ENCODE data around the gene CAP2. TPM values are rescaled to one million over a fixed set of nuclear protein-coding genes. Genes with fewer than 3 reads are reported as not detected.

CAP2 gene
- total RNA-seq, 1 experiment from 2014 or later, result 11.5 TPM

DNA sequence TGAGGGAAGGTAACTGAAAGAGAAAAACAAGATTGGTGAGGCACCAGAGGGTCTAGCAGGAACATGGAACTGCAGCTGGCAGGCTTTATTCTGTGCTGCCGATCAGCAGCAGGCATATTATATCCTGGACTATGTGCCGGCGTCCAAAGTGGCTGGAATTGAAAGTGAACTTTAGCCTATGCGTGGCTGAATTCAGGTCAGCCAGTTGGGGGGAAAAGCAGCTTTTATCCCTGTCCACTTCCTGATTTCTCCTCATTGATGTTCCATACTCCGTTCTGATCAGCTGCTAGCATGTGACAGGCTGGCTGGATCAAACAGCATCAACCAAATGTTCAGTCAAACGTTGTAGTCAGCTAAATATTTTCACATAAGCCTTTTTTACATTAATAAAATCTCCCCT lies 99.0 kb downstream of the CAP2 start:
- DNase-seq, result no peak
- TF ChIP-seq, protein P1, sequence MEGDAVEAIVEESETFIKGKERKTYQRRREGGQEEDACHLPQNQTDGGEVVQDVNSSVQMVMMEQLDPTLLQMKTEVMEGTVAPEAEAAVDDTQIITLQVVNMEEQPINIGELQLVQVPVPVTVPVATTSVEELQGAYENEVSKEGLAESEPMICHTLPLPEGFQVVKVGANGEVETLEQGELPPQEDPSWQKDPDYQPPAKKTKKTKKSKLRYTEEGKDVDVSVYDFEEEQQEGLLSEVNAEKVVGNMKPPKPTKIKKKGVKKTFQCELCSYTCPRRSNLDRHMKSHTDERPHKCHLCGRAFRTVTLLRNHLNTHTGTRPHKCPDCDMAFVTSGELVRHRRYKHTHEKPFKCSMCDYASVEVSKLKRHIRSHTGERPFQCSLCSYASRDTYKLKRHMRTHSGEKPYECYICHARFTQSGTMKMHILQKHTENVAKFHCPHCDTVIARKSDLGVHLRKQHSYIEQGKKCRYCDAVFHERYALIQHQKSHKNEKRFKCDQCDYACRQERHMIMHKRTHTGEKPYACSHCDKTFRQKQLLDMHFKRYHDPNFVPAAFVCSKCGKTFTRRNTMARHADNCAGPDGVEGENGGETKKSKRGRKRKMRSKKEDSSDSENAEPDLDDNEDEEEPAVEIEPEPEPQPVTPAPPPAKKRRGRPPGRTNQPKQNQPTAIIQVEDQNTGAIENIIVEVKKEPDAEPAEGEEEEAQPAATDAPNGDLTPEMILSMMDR (conservative IDR thresholded peaks at IDR 0.05), result no peak
- no peak overlapping the region for H4K8ac ChIP-seq (replicated peaks; ENCODE audit: insufficient read length, low read depth, low read length)
- H3K9me3 ChIP-seq (ENCODE audit: control insufficient read depth, low read depth, low read length), result no peaks in the 10 kb centered on the region
- no peak overlapping the region for H3K4me2 ChIP-seq (ENCODE audit: insufficient read depth, insufficient read length, low read length)
- no peak overlapping the region for H2BK5ac ChIP-seq (ENCODE audit: insufficient read length, low read length)
- peaks cover 14 to 17% of the 10 kb centered on the region in 2 experiments for H3K4me1 Mint-ChIP-seq
- H3K23me2 ChIP-seq (ENCODE audit: insufficient read length, low read depth, low read length, poor library complexity, severe bottlenecking), result no peaks in the 10 kb centered on the region
- WGBS (ENCODE audit: extremely low coverage, insufficient read length, low lambda C conversion rate), result no CpG with 5 or more reads among the region's 6 CpGs
- no peak overlapping the region for H2AK5ac ChIP-seq (ENCODE audit: insufficient read length, low read length)
- H3K36me3 Mint-ChIP-seq (ENCODE audit: insufficient read depth in 1 of 3, low read depth in 3 of 3), result peaks cover 0 to 4% (median 2%) of the 10 kb centered on the region in 3 experiments; a peak in 2 of 7 replicates
- H3K79me2 ChIP-seq (ENCODE audit: insufficient read depth, low read length), result no peaks in the 10 kb centered on the region
- no peaks in the 10 kb centered on the region for H4K20me1 ChIP-seq (ENCODE audit: control insufficient read depth, insufficient read depth, insufficient read length)
- H2BK120ac ChIP-seq (ENCODE audit: low read depth, low read length, poor library complexity, severe bottlenecking), result no peak overlapping the region
- no peak overlapping the region for H4K5ac ChIP-seq (ENCODE audit: insufficient read length, low read depth, low read length)
- no peak overlapping the region for H3K18ac ChIP-seq (ENCODE audit: insufficient read length, low read depth, low read length)
- no peak overlapping the region for H3T11ph ChIP-seq (ENCODE audit: low read length)
- no peak overlapping the region for H2AFZ ChIP-seq (ENCODE audit: low read length)
- no peak overlapping the region for H3K14ac ChIP-seq (ENCODE audit: insufficient read depth, low read length)
- no peak overlapping the region for H3K4ac ChIP-seq (ENCODE audit: low read depth, low read length)
- H2BK15ac ChIP-seq (ENCODE audit: low read depth, low read length), result no peak overlapping the region
- no peak overlapping the region for H2BK20ac ChIP-seq (ENCODE audit: low read depth, low read length, poor library complexity, severe bottlenecking)
- no peaks in the 10 kb centered on the region for H3K9me3 Mint-ChIP-seq
- H3K56ac ChIP-seq (ENCODE audit: insufficient read length, low read depth, low read length), result no peak overlapping the region
- no peak overlapping the region for H3K9ac ChIP-seq (ENCODE audit: extremely low read depth, insufficient read length, low read length)
- no peaks in the 10 kb centered on the region for H3K79me1 ChIP-seq (ENCODE audit: insufficient read depth, low read depth, low read length, poor library complexity, severe bottlenecking)
- peak overlapping the region in 1 of 3 experiments; percentile 32; a peak in 1 of 7 replicates for H3K27ac Mint-ChIP-seq
- H4K91ac ChIP-seq (ENCODE audit: insufficient read length, low read depth, low read length), result no peak overlapping the region
- H3K4me3 Mint-ChIP-seq, result no peak overlapping the region
- peaks cover 2% of the 10 kb centered on the region; the same call in 1 of the 2 replicates for H3K4me1 ChIP-seq (ENCODE audit: insufficient read depth, low read length)
- H3K27me3 ChIP-seq (ENCODE audit: insufficient read depth, low read length), result no peaks in the 10 kb centered on the region
- H3K23ac ChIP-seq (ENCODE audit: insufficient read length, low read depth, low read length), result no peak overlapping the region
- H3K27ac ChIP-seq (ENCODE audit: insufficient read length, low read depth, low read length), result no peak overlapping the region
- H3K27me3 Mint-ChIP-seq (ENCODE audit: low read depth), result no peaks in the 10 kb centered on the region
- no peak overlapping the region for H2BK12ac ChIP-seq (ENCODE audit: insufficient read length, low read depth, low read length)
